Smooth muscle cell (in vitro differentiated cells): Measurements from ENCODE around the gene KCNQ5. TPM values are rescaled to one million over a fixed set of nuclear protein-coding genes. Genes with fewer than 3 reads are reported as not detected.

Experiments
- DNase-seq: peaks from one replicate; lab custom pipeline; 2025; ENCODE audit not compliant: unreplicated experiment; lab: John Stamatoyannopoulos, UW
- H2AFZ ChIP-seq: fragments of 200-600 bp; sonication (generic); 2 replicates; pipeline ENCODE4 v1.6.0; 2016; ENCODE audit warnings: antibody characterized with exemption, low read depth, mild to moderate bottlenecking
- H3F3A ChIP-seq: fragments of 200-600 bp; sonication (generic); 2 replicates; pipeline ENCODE4 v1.6.0; 2017; ENCODE audit warnings: antibody characterized with exemption, low read depth
- H3K27ac ChIP-seq: fragments of 200-600 bp; sonication (generic); 2 replicates; pipeline ENCODE4 v1.5.1; 2016; ENCODE audit warnings: low read depth, mild to moderate bottlenecking
- H3K27me3 ChIP-seq: fragments of 200-600 bp; sonication (generic); 2 replicates; pipeline ENCODE4 v1.6.1; 2016; ENCODE audit warnings: low read depth, mild to moderate bottlenecking
- H3K36me3 ChIP-seq: fragments of 200-600 bp; sonication (generic); 2 replicates; pipeline ENCODE4 v1.5.1; 2016; ENCODE audit warnings: low read depth
- H3K4me1 ChIP-seq: fragments of 200-600 bp; sonication (generic); 2 replicates; pipeline ENCODE4 v1.5.1; 2016; ENCODE audit warnings: low read depth
- H3K4me2 ChIP-seq: fragments of 200-600 bp; sonication (generic); 2 replicates; pipeline ENCODE4 v1.6.0; 2016; ENCODE audit warnings: mild to moderate bottlenecking
- H3K4me3 ChIP-seq: fragments of 200-600 bp; sonication (generic); 2 replicates; pipeline ENCODE4 v1.5.1; 2016; ENCODE audit warnings: mild to moderate bottlenecking
- H3K79me2 ChIP-seq: fragments of 200-600 bp; sonication (generic); 2 replicates; pipeline ENCODE4 v1.6.0; 2016; ENCODE audit warnings: low read depth, mild to moderate bottlenecking
- H3K9ac ChIP-seq: fragments of 200-600 bp; sonication (generic); 2 replicates; pipeline ENCODE4 v1.6.0; 2016; ENCODE audit warnings: low read depth
- H3K9me3 ChIP-seq: fragments of 200-600 bp; sonication (generic); replicated peaks from 2 replicates; pipeline ENCODE4 v1.5.1; 2016; ENCODE audit warnings: low read depth
- H4K20me1 ChIP-seq: fragments of 200-600 bp; sonication (generic); 2 replicates; pipeline ENCODE4 v1.6.0; 2016; ENCODE audit warnings: low read depth
- CTCF ChIP-seq: fragments of 200-600 bp; sonication (generic); IDR thresholded peaks from 2 replicates; pipeline ENCODE4 v1.5.1; 2017; ENCODE audit warnings: borderline replicate concordance, mild to moderate bottlenecking, antibody characterized with exemption; ENCODE audit not compliant: insufficient read depth, poor library complexity, severe bottlenecking
- WGBS: methylation state at CpG from one replicate; pipeline ENCODE4 v1.1.7; 2016; ENCODE audit warnings: low lambda C conversion rate; 5-methylcytosine and 5-hydroxymethylcytosine counted together
- polyA plus RNA-seq: library from polyadenylated mRNA; unstranded; fragments of >200 nt; fragmentation: Nextera tagmentation; extraction: Ambion mirVana; gene quantifications from 2 replicates; pipeline ENCODE4 v1.2.1, GENCODE V29; 2016
- total RNA-seq: library from RNA; depleted of rRNA; stranded (reverse); fragments of >200 nt; gene quantifications from 2 replicates; pipeline ENCODE4 v1.2.3, GENCODE V29; 2014

KCNQ5 gene
- total and polyA plus RNA-seq, 2 experiments from 2014 or later, result 1.2 to 2.0 TPM

DNA sequence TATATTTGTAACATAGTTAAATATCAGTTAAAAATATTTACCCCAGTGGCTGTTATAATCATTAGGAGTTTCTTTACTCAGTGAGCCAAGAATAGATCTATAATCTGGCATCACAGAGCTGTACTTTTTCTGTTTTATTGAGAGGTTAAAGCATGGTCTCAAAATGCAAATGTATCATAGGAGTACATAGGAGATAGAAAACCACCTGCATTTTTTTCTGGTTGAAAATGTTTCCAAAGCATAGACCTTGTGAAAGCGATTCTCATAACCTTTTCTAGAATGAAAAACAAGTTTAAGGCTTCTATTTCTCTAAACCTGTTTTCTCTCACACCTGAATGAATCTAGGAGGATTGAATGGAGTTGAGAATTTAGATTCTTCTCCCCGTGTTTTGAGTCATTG, 14.4 kb downstream of the KCNQ5 start:
- H3K4me1 ChIP-seq, result no peaks in the 10 kb centered on the region
- WGBS, result 89% methylated on average over 2 of the region's 2 CpGs

GRCh38 chr6:72636786-72637185, 14.9 kb downstream of the KCNQ5 start:
- H3K4me1 ChIP-seq, result no peaks in the 10 kb centered on the region
- no peak overlapping the region for H3K4me2 ChIP-seq
- no peaks in the 10 kb centered on the region for H3K36me3 ChIP-seq
- no peak overlapping the region for H3K27ac ChIP-seq
- no peaks in the 10 kb centered on the region for H3K79me2 ChIP-seq
- no peaks in the 10 kb centered on the region for H4K20me1 ChIP-seq
- DNase-seq, result no peak
- no peak overlapping the region for H3K9ac ChIP-seq
- H3K4me3 ChIP-seq, result no peak overlapping the region
- no peak overlapping the region for H2AFZ ChIP-seq
- 84% methylated on average over 3 of the region's 3 CpGs for WGBS
- no peaks in the 10 kb centered on the region for H3K9me3 ChIP-seq
- no peaks in the 10 kb centered on the region for H3F3A ChIP-seq
- no peaks in the 10 kb centered on the region for H3K27me3 ChIP-seq
- no peak for TF ChIP-seq CTCF

More for the DNA sequence above, 14.4 kb downstream of the KCNQ5 start:
- Histone ChIP-seq H3K9ac (no peak overlapping the region), H3K4me2 (no peak overlapping the region), H3K27ac (no peak overlapping the region), H3K4me3 (no peak overlapping the region), H3K9me3 (no peaks in the 10 kb centered on the region), H3K36me3 (no peaks in the 10 kb centered on the region), H3K79me2 (no peaks in the 10 kb centered on the region), H4K20me1 (no peaks in the 10 kb centered on the region), H2AFZ (no peak overlapping the region), H3F3A (no peaks in the 10 kb centered on the region), H3K27me3 (no peaks in the 10 kb centered on the region)
- DNase-seq, result no peak
- no peak for TF ChIP-seq CTCF

GRCh38 chr6:72639920-72640614, 18.2 kb downstream of the KCNQ5 start:
- peak; percentile 11 for TF ChIP-seq CTCF
- no peak overlapping the region for H2AFZ ChIP-seq

DNA sequence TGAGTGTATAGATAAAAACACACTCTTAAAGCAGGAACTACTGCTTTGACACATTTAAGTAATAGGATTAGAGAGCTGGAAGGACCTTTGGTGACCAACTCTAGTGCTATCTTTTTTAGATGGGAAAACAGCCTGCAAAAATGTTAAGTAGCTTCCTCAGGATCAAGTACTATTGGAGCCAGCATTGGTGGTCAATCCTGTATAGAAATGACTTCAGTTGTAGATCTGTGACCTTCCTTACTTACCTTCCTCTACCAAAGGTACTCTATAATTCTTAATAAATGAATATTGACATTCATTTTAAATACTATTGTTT, 18.7 kb downstream of the KCNQ5 start:
- no peak for DNase-seq
- Histone ChIP-seq H3K4me1 (no peaks in the 10 kb centered on the region), H3F3A (no peaks in the 10 kb centered on the region), H3K9ac (no peak overlapping the region), H3K9me3 (no peaks in the 10 kb centered on the region), H3K27ac (no peak overlapping the region), H3K27me3 (no peaks in the 10 kb centered on the region), H3K79me2 (no peaks in the 10 kb centered on the region), H3K4me3 (no peak overlapping the region), H3K4me2 (no peak overlapping the region), H2AFZ (no peak overlapping the region), H4K20me1 (no peaks in the 10 kb centered on the region), H3K36me3 (no peaks in the 10 kb centered on the region)
- TF ChIP-seq CTCF, result no peak

More at GRCh38 chr6:72639920-72640614, 18.2 kb downstream of the KCNQ5 start:
- Histone ChIP-seq H3K9me3 (no peaks in the 10 kb centered on the region), H3K27ac (no peak overlapping the region), H3K79me2 (no peaks in the 10 kb centered on the region), H3K4me1 (no peaks in the 10 kb centered on the region), H3K36me3 (no peaks in the 10 kb centered on the region), H3K4me2 (no peak overlapping the region), H3K9ac (no peak overlapping the region), H3K27me3 (no peaks in the 10 kb centered on the region), H3F3A (no peaks in the 10 kb centered on the region), H4K20me1 (no peaks in the 10 kb centered on the region), H3K4me3 (no peak overlapping the region)
- no peak for DNase-seq
- 88% methylated on average over 5 of the region's 5 CpGs for WGBS
